MCF 10A (cell line): Measurements from ENCODE around the gene SAMHD1. TPM values are rescaled to one million over a fixed set of nuclear protein-coding genes. Genes with fewer than 3 reads are reported as not detected.

Experiments
- BruUV-seq: library from RNA; stranded (reverse); fragments of 400-500 nt; replicated peaks from 2 replicates; lab custom pipeline; 2021; lab: Mats Ljungman, UMichigan
- CTCF ChIA-PET: fragments of 300-600 bp; sonication (Branson Sonifier 250); formaldehyde crosslinking; extraction: SDS; loops from one replicate; lab custom pipeline; 2021; ENCODE audit warnings: antibody characterized with exemption, inconsistent platforms; lab: Yijun Ruan, JAX
- POLR2A ChIA-PET: fragments of 300-600, 350-650 bp; sonication (Branson Sonifier 250); formaldehyde crosslinking; extraction: SDS; loops from one replicate; lab custom pipeline; 2020; ENCODE audit warnings: antibody characterized with exemption, inconsistent platforms; lab: Yijun Ruan, JAX
- DNase-seq: peaks from one replicate; pipeline ENCODE4 v3.0.0-alpha.2; 2018; ENCODE audit not compliant: unreplicated experiment
- H3K27ac Mint-ChIP-seq: one replicate; pipeline ENCODE4 v1.8.0; 2022; ENCODE audit warnings: mild to moderate bottlenecking, low read depth, mixed read lengths; ENCODE audit not compliant: unreplicated experiment
- H3K27me3 Mint-ChIP-seq: one replicate; pipeline ENCODE4 v1.8.0; 2022; ENCODE audit warnings: mixed read lengths; ENCODE audit not compliant: insufficient read depth, unreplicated experiment
- H3K36me3 Mint-ChIP-seq: one replicate; pipeline ENCODE4 v1.8.0; 2022; ENCODE audit warnings: mild to moderate bottlenecking, moderate library complexity, mixed read lengths; ENCODE audit not compliant: insufficient read depth, unreplicated experiment
- H3K4me1 Mint-ChIP-seq: one replicate; pipeline ENCODE4 v1.8.0; 2022; ENCODE audit warnings: mixed read lengths; ENCODE audit not compliant: insufficient read depth, unreplicated experiment
- H3K4me3 Mint-ChIP-seq: one replicate; pipeline ENCODE4 v1.8.0; 2022; ENCODE audit warnings: mild to moderate bottlenecking, moderate library complexity, mixed read lengths; ENCODE audit not compliant: unreplicated experiment
- H3K9me3 Mint-ChIP-seq: one replicate; pipeline ENCODE4 v1.8.0; 2022; ENCODE audit warnings: mixed read lengths; ENCODE audit not compliant: unreplicated experiment
- CTCF ChIP-seq: fragments of 200-600 bp; IDR thresholded peaks from one replicate; pipeline ENCODE4 v1.8.0; 2022; ENCODE audit warnings: antibody characterized with exemption, mild to moderate bottlenecking; ENCODE audit not compliant: unreplicated experiment
- intact Hi-C: fragments of 100-400 bp; cut with micrococcal nuclease; formaldehyde crosslinking; loops from 2 replicates; pipeline ENCODE4 v1.14.1; 2022
- total RNA-seq: library from RNA; stranded (reverse); gene quantifications from 2 replicates; pipeline ENCODE4 v1.2.3, GENCODE V29; 2022

The SAMHD1 gene
- total RNA-seq, 1 experiment from 2014 or later = 2.6 TPM

GRCh38 chr20:36959242-36959641 lies 7.7 kb upstream of the SAMHD1 start:
- Mint-ChIP-seq H3K4me1 (no peaks in the 10 kb centered on the region), H3K36me3 (no peaks in the 10 kb centered on the region), H3K9me3 (no peaks in the 10 kb centered on the region), H3K27ac (no peak overlapping the region), H3K4me3 (no peak overlapping the region), H3K27me3 (no peaks in the 10 kb centered on the region)
- intact Hi-C loops = no loop called here
- TF ChIP-seq CTCF = no peak
- BruUV-seq = no TSS peak
- no peak for DNase-seq
- ChIA-PET POLR2A (interaction anchor here (0.6 kb wide), 1 partner anchor 876 kb away, joined by 3 read pairs; no protein-coding TSS in a partner anchor), CTCF (no interaction called here)

GRCh38 chr20:36957875-36958667 lies 6.6 kb upstream of the SAMHD1 start:
- BruUV-seq = no TSS peak
- Mint-ChIP-seq H3K4me3 (no peak overlapping the region), H3K27ac (no peak overlapping the region), H3K4me1 (no peaks in the 10 kb centered on the region), H3K9me3 (no peaks in the 10 kb centered on the region), H3K27me3 (no peaks in the 10 kb centered on the region), H3K36me3 (no peaks in the 10 kb centered on the region)
- intact Hi-C loops = no loop called here
- ChIA-PET POLR2A (no interaction called here), CTCF (interaction anchor here (0.7 kb wide), 1 partner anchor 9 kb away, joined by 4 read pairs; no protein-coding TSS in a partner anchor)
- no peak for DNase-seq
- no peak for TF ChIP-seq CTCF

GRCh38 chr20:36956674-36957073 lies 5.2 kb upstream of the SAMHD1 start:
- no TSS peak for BruUV-seq
- CTCF ChIA-PET = interaction anchor here (0.5 to 0.7 kb wide), 2 partner anchors 23 to 754 kb away, joined by 3 to 4 read pairs; no protein-coding TSS in a partner anchor
- POLR2A ChIA-PET = no interaction called here
- H3K4me1 Mint-ChIP-seq = peaks cover 3% of the 10 kb centered on the region
- TF ChIP-seq CTCF = no peak
- DNase-seq = no peak
- H3K4me3 Mint-ChIP-seq = no peak overlapping the region
- no peaks in the 10 kb centered on the region for H3K27me3 Mint-ChIP-seq
- intact Hi-C loops = no loop called here
- H3K27ac Mint-ChIP-seq = no peak overlapping the region
- no peaks in the 10 kb centered on the region for H3K9me3 Mint-ChIP-seq
- no peaks in the 10 kb centered on the region for H3K36me3 Mint-ChIP-seq

GRCh38 chr20:36956016-36956415 lies 4.5 kb upstream of the SAMHD1 start:
- no peaks in the 10 kb centered on the region for H3K36me3 Mint-ChIP-seq
- intact Hi-C loops = no loop called here
- BruUV-seq = no TSS peak
- H3K9me3 Mint-ChIP-seq = no peaks in the 10 kb centered on the region
- H3K4me3 Mint-ChIP-seq = no peak overlapping the region
- TF ChIP-seq CTCF = no peak
- no peaks in the 10 kb centered on the region for H3K27me3 Mint-ChIP-seq
- POLR2A ChIA-PET = interaction anchor here (0.7 kb wide), 1 partner anchor 817 kb away, joined by 3 read pairs; no protein-coding TSS in a partner anchor
- peaks cover 5% of the 10 kb centered on the region for H3K4me1 Mint-ChIP-seq
- H3K27ac Mint-ChIP-seq = no peak overlapping the region
- DNase-seq = no peak
- CTCF ChIA-PET = interaction anchor here (0.5 to 1.0 kb wide), 4 partner anchors 13 to 753 kb away, joined by 3 to 4 read pairs (median 4); no protein-coding TSS in a partner anchor
